ENCODE results near the gene CARD6.
A peak's percentile ranks its signal among the peaks of the same experiment; 100 is the strongest.
"Not testable (repeated sequence)": the region's sequence is repeated elsewhere in the genome, so short reads cannot be mapped to it uniquely, and the experiment has no call there.

Gene CARD6

GRCh38 chr5:40827188-40827977 lies 13.8 kb upstream of the CARD6 start:
- no peak for DNase-seq

GRCh38 chr5:40828021-40828631 lies 13.0 kb upstream of the CARD6 start:
- no peak for DNase-seq

- no peak for DNase-seq
Measured at GRCh38 chr5:40828690-40829661, 12.2 kb upstream of the CARD6 start.

DNA sequence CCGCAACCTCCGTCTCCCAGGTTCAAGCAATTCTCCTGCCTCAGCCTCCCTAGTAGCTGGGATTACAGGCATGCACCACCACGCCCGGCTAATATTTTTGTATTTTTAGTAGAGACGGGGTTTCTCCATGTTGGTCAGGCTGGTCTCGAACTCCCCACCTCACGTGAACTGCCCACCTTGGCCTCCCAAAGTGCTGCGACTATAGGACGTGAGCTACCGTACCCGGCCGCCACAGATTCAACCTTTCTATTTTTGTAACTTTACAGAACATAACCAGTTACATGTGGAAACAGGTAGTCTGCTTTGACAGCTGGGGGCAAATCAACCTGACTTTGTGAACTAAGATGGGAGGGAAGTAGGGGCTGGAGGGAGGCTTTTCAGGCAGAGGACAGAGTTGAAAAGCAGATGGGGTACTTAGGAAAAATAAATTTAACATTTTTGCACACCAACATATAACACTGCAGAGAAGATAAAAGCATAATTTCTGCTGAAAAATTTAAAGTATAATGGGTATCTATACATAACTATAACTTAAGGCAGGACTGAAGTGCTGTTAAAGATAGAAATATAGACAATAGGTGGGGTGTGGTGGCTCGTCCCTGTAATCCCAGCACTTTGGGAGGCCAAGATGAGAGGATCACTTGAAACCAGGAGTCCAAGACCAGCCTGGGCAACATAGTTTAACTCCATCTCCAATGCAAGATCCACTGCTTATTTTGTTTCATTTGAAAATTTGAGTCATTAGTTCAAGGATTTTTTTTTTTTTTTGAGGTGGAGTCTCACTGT lies 11.2 kb upstream of the CARD6 start:
- DNase-seq, result no peak

- no peak for DNase-seq
Measured at GRCh38 chr5:40831346-40832210, 9.6 kb upstream of the CARD6 start.

DNA sequence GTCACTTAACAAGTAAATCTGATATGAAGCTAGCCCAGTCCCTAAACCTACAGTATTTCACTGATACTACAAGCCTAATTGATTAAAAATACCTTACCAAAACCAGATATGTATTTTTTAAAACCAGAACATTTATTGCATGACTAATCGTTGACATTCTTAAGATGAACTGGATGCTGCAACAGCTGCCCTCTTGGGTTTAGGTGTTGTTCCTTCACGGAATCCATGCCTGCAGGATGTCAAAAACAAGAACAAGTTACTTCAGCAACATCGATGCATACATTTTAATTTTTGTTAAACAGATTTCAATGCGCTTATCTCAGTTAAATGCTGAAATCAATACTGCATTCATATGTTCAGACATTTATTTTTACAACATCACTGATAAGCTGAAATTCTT lies 8.8 kb upstream of the CARD6 start:
- no peak for DNase-seq

GRCh38 chr5:40833712-40834229 lies 7.4 kb upstream of the CARD6 start:
- DNase-seq, result no peak

DNA sequence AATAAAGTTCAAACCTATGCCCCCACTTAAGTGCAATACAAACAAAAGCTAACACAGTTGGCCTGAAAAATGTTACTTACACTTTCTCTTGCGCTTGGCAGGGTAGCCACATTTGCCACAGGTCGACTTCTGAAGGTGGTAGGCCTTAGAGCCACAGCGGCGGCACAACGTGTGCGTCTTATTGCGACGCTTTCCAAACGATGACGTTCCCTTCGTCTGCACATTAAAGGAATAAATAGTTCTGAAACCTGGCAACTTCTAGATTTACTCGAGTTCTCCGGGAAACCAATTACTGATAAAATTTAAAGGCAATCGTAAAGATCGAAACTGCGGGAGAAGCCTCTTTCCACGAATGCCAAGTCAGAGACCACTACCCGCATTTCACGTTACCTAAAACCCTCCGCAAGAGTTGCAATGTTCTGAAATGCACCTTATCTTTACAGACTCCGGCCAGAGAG lies 6.7 kb upstream of the CARD6 start:
- peak in 1 of 51 donors; percentile 72 for DNase-seq

GRCh38 chr5:40834849-40835787 lies 6.0 kb upstream of the CARD6 start, which contains the start of gene RPL37:
Gene RPL37 (minus strand): TSS chr5:40835222. CDS start chr5:40835185, 37 bp downstream.
- DNase-seq, result peak; percentile 46 to 97 (median 92)

- DNase-seq, result no peak
Measured at GRCh38 chr5:40838086-40838485, 3.1 kb upstream of the CARD6 start.

GRCh38 chr5:40842351-40842750 lies 1.2 kb downstream of the CARD6 start:
- no peak for DNase-seq

GRCh38 chr5:40844565-40844964 lies 3.4 kb downstream of the CARD6 start:
- DNase-seq, result no peak

GRCh38 chr5:40846371-40846770 lies 5.2 kb downstream of the CARD6 start:
- DNase-seq, result no peak

DNA sequence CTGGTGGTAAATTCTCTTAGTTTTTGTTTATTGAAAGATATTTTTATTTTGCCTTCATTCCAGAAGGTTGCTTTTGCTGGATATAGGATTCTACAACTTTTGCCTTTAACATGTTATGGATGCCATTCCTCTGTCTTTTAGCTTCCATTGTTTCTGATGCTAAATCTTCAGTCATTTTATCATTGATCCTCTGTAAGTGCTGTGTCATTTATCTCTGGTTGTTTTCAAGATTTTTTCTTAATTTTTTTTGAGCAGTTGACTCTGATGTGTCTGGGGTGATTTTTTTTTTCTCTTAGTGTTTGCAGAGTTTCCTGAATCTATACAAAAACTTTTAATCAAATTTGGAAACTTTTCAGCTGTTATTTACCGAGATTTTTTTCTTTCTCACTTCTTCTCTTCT lies 6.4 kb downstream of the CARD6 start:
- no peak for DNase-seq

- no peak for DNase-seq
Measured at GRCh38 chr5:40853632-40854192, 12.5 kb downstream of the CARD6 start.

GRCh38 chr5:40860711-40861110 lies 19.5 kb downstream of the CARD6 start:
- no peak for DNase-seq

GRCh38 chr5:40865004-40865403 lies 23.8 kb downstream of the CARD6 start:
- not testable (repeated sequence) for DNase-seq

DNA sequence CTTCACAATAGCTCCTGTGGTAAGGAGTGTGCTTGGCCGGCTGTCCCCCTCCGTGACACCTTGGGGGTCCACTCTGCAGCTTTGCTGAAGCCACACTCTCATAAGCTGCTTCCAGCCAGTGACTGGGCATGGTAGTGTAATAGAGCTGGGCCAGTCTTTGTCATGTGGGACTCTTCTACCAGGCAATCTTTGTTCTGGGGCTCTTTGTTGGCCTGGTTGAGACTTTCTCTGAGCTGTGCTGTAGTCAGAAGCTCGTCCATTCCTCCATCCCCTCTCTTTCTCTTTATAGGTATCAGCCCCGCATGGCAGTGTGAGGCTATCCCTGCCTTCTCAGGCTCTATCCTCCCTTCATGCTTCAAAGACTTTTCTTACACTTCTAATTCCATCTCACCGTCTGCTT lies 25.7 kb downstream of the CARD6 start:
- DNase-seq, result no peak
